Upper lobe of left lung (tissue), 6 donors: ENCODE measurements around the gene TMEM87A. TPM values are rescaled to one million over a fixed set of nuclear protein-coding genes. Genes with fewer than 3 reads are reported as not detected.

Source experiments
- ATAC-seq, 2 donors: fragments of 200-7000 bp; cut with Tn5 transposase; one replicate each; pipeline ENCODE4 v1.9.1; 2022; ENCODE audit warnings: mild to moderate bottlenecking in 2 of 2, moderate library complexity in 2 of 2; ENCODE audit not compliant: low FRiP score in 2 of 2
- DNase-seq, 2 donors: peaks; one replicate each; pipeline ENCODE4 v3.0.0-alpha.2; 2019 to 2020
- H3K27ac ChIP-seq, 4 donors: fragments of 200-600 bp; sonication (generic); one replicate each; pipeline ENCODE4 v1.5.1; 2016 to 2019
- H3K27me3 ChIP-seq, 4 donors: fragments of 200-600 bp; sonication (generic); one replicate each; pipeline ENCODE4 v1.5.1; 2017 to 2019
- H3K36me3 ChIP-seq, 4 donors: fragments of 200-600 bp; sonication (generic); one replicate each; pipeline ENCODE4 v1.5.1; 2016 to 2019
- H3K4me1 ChIP-seq, 4 donors: fragments of 200-600 bp; sonication (generic); one replicate each; pipeline ENCODE4 v1.5.1; 2018 to 2019
- H3K4me3 ChIP-seq, 4 donors: fragments of 200-600 bp; sonication (generic); one replicate each; pipeline ENCODE4 v1.5.1; 2017 to 2019; ENCODE audit warnings: mild to moderate bottlenecking in 2 of 4, moderate library complexity in 1 of 4
- H3K9me3 ChIP-seq, 4 donors: fragments of 200-600 bp; sonication (generic); one replicate each; pipeline ENCODE4 v1.5.1; 2018 to 2019
- CTCF ChIP-seq, 6 experiments: fragments of 450-650 bp in 4 of 6; fragments of 200-600 bp in 2 of 6; sonication (generic) in 2 of 6; IDR thresholded peaks; one replicate each; pipeline ENCODE4 v1.5.1; 2016 to 2019; ENCODE audit warnings: antibody characterized with exemption in 6 of 6
- EP300 ChIP-seq, 4 donors: sonication (generic); formaldehyde crosslinking; IDR thresholded peaks; one replicate each; pipeline ENCODE4 v1.5.1; 2017; ENCODE audit warnings: antibody characterized with exemption in 4 of 4, control low read depth in 2 of 4
- POLR2A ChIP-seq, 4 donors: fragments of 450-650 bp; IDR thresholded peaks; one replicate each; pipeline ENCODE4 v1.5.1; 2016 to 2017; ENCODE audit warnings: antibody characterized with exemption in 4 of 4, mild to moderate bottlenecking in 2 of 4
- POLR2AphosphoS5 ChIP-seq, 2 donors: sonication (generic); formaldehyde crosslinking; IDR thresholded peaks; one replicate each; pipeline ENCODE4 v1.5.1; 2017; ENCODE audit warnings: antibody characterized with exemption in 2 of 2
- WGBS, 2 donors: methylation state at CpG; one replicate each; pipeline ENCODE4 v1.1.5; 2017 to 2018; 5-methylcytosine and 5-hydroxymethylcytosine counted together
- total RNA-seq, 6 donors: library from RNA; depleted of rRNA in 4 of 6; stranded (reverse); fragments of >200 nt in 4 of 6; gene quantifications; one replicate each; pipeline versions ENCODE4 v1.1.0 to v1.2.1, GENCODE V29; 2016 to 2021
- donor health status: DM: no; HTN: no; CAD: no; lungs with moderate emphysema.
- donor health status: DM: no; HTN: yes; CAD: no; lungs with severe emphysema.

TMEM87A gene
- total RNA-seq, 6 donors from 2014 or later = 50.2 to 242 (median 119) TPM

DNA sequence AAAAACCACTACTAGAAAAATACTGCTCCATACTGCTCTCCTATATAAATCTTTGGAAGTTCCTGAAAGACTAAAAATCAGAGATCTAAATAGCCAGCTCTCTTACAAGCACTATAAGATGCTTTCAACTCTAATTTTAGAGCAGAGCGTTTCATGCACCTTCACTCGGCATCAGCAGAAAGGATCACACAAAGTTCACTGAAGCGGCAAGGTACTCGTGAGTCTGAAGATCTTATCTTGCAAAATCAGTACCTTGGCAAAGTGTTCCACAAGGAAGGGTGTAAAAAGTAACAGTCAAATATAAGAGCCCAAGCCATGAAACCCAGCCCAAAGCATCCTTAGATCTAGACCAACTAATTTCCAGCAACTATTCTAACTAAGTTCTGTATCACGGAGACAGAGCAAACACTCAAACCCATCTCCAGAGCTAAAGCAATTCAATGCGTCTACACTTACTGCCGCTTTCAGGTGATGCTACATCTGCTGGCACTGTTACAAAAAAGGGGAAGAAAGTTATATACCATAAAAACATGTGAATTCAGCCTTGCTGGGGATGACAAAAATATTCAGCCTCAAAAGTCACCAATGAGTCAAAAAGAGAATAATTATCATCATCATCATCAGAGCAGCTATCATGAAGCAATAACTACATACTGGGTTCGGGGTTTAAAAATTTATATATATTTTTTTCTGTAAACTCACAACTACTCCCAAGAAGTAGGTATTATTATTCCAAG is 81.5 kb downstream of the TMEM87A start:
- ATAC-seq (no peak), DNase-seq (no peak)
- TF ChIP-seq POLR2A (IDR thresholded peaks at IDR 0.05) (no peak), POLR2AphosphoS5 (IDR thresholded peaks at IDR 0.05) (no peak), CTCF (IDR thresholded peaks at IDR 0.05) (no peak), EP300 (IDR thresholded peaks at IDR 0.05) (no peak)
- H3K27ac ChIP-seq = no peak overlapping the region
- H3K4me3 ChIP-seq = no peak overlapping the region
- H3K4me1 ChIP-seq = no peaks in the 10 kb centered on the region
- H3K36me3 ChIP-seq = peaks cover 25 to 62% (median 33%) of the 10 kb centered on the region in 4 donors
- 78 to 82% methylated on average over 8 of the region's 8 CpGs for WGBS, 2 donors
- no peaks in the 10 kb centered on the region for H3K27me3 ChIP-seq
- H3K9me3 ChIP-seq = no peaks in the 10 kb centered on the region

GRCh38 chr15:42190370-42190769 is 82.9 kb downstream of the TMEM87A start:
- no peaks in the 10 kb centered on the region for H3K9me3 ChIP-seq
- ATAC-seq = no peak
- 97 to 100% methylated on average over 2 of the region's 2 CpGs for WGBS, 2 donors
- no peak for DNase-seq
- TF ChIP-seq POLR2AphosphoS5 (IDR thresholded peaks at IDR 0.05) (no peak), EP300 (IDR thresholded peaks at IDR 0.05) (no peak), CTCF (IDR thresholded peaks at IDR 0.05) (no peak), POLR2A (IDR thresholded peaks at IDR 0.05) (no peak)
- no peak overlapping the region for H3K4me3 ChIP-seq
- H3K36me3 ChIP-seq = peaks cover 33 to 76% (median 46%) of the 10 kb centered on the region in 4 donors
- no peaks in the 10 kb centered on the region for H3K27me3 ChIP-seq
- H3K27ac ChIP-seq = no peak overlapping the region
- H3K4me1 ChIP-seq = no peaks in the 10 kb centered on the region

DNA sequence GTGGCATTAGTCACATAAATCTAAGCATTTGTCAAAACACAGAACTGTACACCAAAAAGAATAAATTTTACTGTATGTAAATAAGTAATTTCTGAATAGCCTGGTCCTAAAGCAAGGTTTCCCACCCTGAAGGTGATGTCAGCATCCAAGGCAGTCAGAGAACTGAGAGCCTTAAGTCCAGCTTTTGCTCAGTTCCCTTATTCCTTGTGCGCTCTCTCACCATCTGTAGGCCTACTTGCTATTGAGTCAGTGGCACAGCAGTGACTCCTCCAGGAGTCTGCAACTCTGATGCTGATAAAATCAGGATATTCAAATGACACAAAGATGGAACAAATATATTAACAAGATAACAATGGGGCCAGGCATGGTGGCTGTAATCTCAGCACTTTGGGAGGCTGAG is 87.4 kb downstream of the TMEM87A start:
- TF ChIP-seq POLR2A (IDR thresholded peaks at IDR 0.05) (no peak), EP300 (IDR thresholded peaks at IDR 0.05) (no peak), POLR2AphosphoS5 (IDR thresholded peaks at IDR 0.05) (no peak), CTCF (IDR thresholded peaks at IDR 0.05) (no peak)
- no peaks in the 10 kb centered on the region for H3K4me1 ChIP-seq
- H3K27ac ChIP-seq = no peak overlapping the region
- WGBS, 2 donors = 93 to 100% methylated on average over 1 of the region's 1 CpG
- H3K4me3 ChIP-seq = no peak overlapping the region
- peaks cover 40 to 97% (median 67%) of the 10 kb centered on the region in 4 donors for H3K36me3 ChIP-seq
- ATAC-seq (no peak), DNase-seq (no peak)
- no peaks in the 10 kb centered on the region for H3K27me3 ChIP-seq
- H3K9me3 ChIP-seq = no peaks in the 10 kb centered on the region

GRCh38 chr15:42184736-42185135 is 88.5 kb downstream of the TMEM87A start:
- DNase-seq (no peak), ATAC-seq (no peak)
- H3K36me3 ChIP-seq = peaks cover 42 to 97% (median 63%) of the 10 kb centered on the region in 4 donors
- 92 to 98% methylated on average over 4 of the region's 4 CpGs for WGBS, 2 donors
- H3K4me1 ChIP-seq = no peaks in the 10 kb centered on the region
- no peaks in the 10 kb centered on the region for H3K9me3 ChIP-seq
- TF ChIP-seq POLR2A (IDR thresholded peaks at IDR 0.05) = no peak
- TF ChIP-seq CTCF (IDR thresholded peaks at IDR 0.05) = no peak
- no peak for TF ChIP-seq EP300 (IDR thresholded peaks at IDR 0.05)
- no peak for TF ChIP-seq POLR2AphosphoS5 (IDR thresholded peaks at IDR 0.05)
- no peaks in the 10 kb centered on the region for H3K27me3 ChIP-seq
- no peak overlapping the region for H3K4me3 ChIP-seq
- H3K27ac ChIP-seq = no peak overlapping the region

DNA sequence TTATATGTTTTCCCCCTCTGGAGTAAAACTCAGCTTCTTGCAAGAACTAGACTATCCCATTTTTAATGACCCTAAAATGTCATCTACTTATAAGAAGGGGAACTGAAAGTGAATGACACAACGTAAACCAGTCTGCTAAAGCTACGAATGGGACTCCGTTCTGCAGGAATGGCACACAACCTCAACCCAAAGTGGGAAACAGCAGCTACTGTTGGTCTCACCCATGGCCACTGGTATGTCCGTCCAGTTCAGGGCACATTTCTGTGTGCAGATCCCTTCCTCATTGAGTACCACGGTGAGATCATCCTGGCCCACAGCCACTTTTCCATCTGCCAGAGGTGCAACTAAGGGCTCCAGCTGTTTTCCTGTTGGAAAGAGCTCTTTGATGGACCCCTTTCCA is 88.9 kb downstream of the TMEM87A start:
- TF ChIP-seq POLR2AphosphoS5 (IDR thresholded peaks at IDR 0.05) (no peak), POLR2A (IDR thresholded peaks at IDR 0.05) (no peak), EP300 (IDR thresholded peaks at IDR 0.05) (no peak), CTCF (IDR thresholded peaks at IDR 0.05) (no peak)
- H3K27me3 ChIP-seq = no peaks in the 10 kb centered on the region
- H3K4me1 ChIP-seq = no peaks in the 10 kb centered on the region
- ATAC-seq = peak in 1 of 2 donors; percentile 85
- no peak overlapping the region for H3K4me3 ChIP-seq
- H3K9me3 ChIP-seq = no peaks in the 10 kb centered on the region
- peak in 1 of 2 donors; percentile 44 for DNase-seq
- no peak overlapping the region for H3K27ac ChIP-seq
- peaks cover 42 to 99% (median 65%) of the 10 kb centered on the region in 4 donors for H3K36me3 ChIP-seq
- 71 to 81% methylated on average over 5 of the region's 5 CpGs for WGBS, 2 donors
